Stimulated activated CD8-positive, alpha-beta memory T cell treated with anti-CD3 and anti-CD28 coated beads, Interleukin-4, amount 100 ng/mL, for 4 hours (primary cell): ENCODE data around the gene ATP5PO.

Experiments
- DNase-seq, 2 donors: peaks; one replicate each; pipeline ENCODE4 v3.0.0-alpha.2; 2020; ENCODE audit warnings: low read depth in 2 of 2, low spot score in 1 of 2

Gene ATP5PO

GRCh38 chr21:33901412-33902288 lies 14.0 kb downstream of the ATP5PO start:
- no peak for DNase-seq

DNA sequence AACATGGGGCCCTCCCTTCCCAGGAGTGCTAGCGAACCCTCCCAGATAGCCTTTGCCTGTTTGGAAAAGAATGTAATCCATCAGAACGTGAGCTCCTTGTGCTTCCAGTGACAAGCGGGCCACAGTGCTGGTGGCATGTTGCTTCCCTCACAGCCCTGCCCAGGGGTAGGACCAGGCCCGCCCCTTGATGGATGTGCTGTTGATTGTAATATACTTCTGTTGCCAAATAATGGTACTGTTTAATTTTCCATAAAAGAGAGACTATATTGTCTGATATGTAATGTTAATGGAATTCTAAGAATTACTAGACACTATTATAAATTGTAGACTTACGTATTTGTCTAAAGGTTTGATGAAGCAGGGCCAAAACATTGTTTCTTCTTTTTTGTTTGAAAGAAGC lies 16.4 kb downstream of the ATP5PO start:
- DNase-seq, result no peak

DNA sequence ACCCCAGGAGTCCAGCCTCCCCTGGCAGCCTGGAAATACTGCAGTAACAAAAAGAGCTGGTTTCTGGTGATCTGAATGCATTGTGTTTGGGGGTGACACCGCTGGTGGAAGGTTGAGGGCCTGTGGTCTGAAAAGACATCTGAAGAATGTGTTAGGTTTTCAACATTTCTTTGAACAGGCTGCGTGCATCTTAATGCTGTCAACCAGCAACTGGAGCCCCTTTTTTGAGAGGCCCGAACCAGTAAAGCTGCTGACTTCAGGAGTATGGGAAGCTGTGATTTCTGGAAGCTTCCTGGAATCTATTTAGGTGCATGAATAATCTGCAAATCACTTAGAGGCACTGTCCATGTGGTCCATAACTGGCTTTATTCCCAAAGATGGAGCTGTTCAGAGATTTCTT lies 17.0 kb downstream of the ATP5PO start:
- no peak for DNase-seq

GRCh38 chr21:33897739-33898138 lies 17.9 kb downstream of the ATP5PO start:
- DNase-seq, result no peak

DNA sequence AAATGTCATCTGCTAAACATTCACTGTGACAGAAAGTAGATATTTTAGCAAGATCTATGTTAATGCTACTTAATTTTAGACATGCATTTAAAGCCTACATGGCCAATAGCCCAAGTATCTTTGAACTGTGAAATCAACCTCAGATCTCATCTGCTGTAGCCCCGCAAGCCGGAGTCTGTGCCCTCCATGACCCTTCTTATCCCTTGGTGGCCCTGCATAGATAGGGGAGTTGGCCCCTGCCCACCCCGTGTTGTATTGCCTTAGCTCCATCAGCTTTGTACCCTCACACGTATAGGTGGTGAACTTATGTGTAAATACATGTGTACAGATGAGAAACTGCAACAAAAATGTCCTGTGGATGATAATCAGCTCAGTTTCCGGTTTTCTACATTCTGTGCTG lies 18.5 kb downstream of the ATP5PO start:
- DNase-seq, result no peak

DNA sequence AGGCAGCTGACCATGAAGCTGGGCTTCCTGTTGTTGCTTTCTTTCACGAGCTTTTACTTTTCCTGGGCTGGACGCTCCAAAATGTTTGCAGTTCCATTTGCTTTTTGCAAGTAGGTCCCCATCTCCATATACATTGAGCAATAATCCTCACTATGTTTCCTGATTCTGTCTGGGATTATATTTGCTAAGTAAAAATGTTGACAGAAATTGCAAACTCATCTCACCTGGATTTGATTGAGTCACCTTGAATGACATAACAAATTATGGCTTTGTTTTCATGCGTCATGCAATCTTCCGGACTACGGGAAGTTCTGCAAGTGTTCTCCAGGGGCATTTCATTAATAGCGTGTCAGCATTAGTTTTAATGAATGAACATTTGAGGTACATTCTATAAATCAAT lies 18.9 kb downstream of the ATP5PO start:
- DNase-seq, result no peak

- no peak for DNase-seq
Observed at GRCh38 chr21:33895356-33895755, 20.2 kb downstream of the ATP5PO start.

DNA sequence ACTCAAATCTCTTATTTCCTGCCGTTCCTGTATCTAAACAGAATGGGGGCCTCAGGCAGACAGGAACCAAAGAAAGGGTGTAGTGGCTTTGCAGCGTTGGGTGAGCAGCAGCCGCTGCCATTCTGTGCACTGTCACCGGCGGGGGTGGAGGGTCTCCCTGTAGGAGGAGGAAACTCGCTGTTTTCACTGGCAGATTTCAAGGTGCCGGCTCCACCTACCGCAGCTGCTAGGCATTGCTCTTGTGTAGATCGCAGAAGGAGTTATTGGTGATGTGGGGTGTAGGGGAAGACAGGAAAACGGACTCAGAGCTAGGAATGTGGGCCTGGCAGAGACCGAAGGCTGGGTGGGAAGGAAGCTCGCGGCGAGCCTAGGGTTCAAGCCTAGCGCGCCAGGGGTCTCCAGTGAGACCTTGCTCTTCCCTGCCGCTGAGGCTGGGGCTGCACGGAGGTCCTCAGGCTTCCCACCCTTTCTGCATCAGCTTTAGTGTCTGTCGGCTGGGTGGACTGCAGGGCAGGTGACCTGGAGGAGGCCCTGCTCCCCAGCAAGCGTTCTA lies 20.8 kb downstream of the ATP5PO start:
- DNase-seq, result peak; percentile 36 to 56

- no peak for DNase-seq
Observed at GRCh38 chr21:33893917-33894316, 21.7 kb downstream of the ATP5PO start.

DNA sequence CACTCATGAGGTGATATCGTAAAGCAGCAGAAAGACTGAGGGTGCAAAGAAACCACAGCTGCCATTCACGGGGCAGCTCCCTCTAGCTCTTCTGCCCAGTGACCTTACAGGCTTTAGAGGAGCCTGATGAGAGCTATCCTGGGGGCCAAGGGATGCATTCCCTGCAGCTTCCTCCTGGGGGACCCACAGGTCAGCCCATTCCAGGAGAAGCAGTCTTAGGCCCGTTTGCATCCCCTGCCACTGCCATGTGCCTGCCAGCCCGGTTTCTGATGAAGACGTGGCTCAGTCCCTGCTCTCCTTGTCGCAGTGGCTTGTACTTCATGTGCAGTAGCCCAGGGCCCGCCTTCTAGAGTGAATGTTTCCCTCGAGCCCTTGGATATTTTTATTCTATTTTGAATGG lies 22.8 kb downstream of the ATP5PO start:
- no peak for DNase-seq

DNA sequence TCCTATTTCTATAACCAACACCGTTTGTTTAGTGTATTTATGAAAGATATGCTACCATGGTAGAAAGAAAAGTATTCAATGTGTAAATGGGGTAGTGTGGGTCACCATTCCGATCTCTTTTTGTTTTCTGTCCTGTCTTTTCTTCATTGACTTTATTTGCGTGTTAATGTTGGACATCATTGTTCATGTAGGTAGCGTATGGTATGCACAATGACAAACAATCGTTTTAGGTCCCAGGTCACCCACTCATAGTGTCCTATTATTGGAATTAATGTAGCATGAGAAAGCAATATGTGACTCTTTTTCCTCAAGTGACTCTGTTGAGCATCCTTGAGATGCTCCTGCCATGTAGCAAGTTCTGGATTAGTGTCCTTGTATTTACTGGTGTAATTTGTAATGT lies 25.4 kb downstream of the ATP5PO start:
- no peak for DNase-seq

DNA sequence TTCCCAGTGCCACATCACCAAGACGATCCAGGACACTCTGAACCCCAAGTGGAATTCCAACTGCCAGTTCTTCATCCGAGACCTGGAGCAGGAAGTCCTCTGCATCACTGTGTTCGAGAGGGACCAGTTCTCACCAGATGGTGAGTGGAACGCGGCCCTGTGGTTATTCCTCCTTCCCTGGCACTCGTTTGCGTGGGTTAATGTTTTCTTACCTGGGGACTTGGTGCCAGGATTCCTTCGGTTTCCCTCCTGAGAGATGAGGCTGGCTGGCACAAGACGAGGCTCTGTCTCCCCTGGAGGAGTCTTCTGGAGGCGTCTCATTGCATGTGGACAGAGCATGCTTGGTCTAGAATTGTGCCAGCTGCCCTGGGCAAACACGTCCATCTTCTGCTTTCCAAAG lies 29.3 kb downstream of the ATP5PO start:
- no peak for DNase-seq

DNA sequence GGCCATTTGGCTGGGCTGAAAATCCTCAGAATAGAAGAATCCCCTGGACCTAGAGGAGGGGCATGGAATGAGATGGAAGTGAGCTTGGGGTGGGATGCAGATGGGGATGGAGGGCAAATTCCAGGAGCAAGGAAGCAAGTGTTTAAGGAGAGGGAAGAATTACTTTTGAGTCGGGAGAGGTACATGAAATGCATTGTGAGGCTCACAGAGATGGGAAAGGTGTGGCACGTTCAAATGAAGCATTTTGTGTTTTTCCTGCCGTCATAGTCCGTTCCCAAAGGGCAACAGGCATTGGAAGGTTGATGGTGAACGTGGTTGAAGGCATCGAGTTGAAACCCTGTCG lies 30.5 kb downstream of the ATP5PO start:
- no peak for DNase-seq

GRCh38 chr21:33884376-33885171 lies 31.0 kb downstream of the ATP5PO start:
- DNase-seq, result no peak

GRCh38 chr21:33883118-33883517 lies 32.5 kb downstream of the ATP5PO start:
- no peak for DNase-seq

GRCh38 chr21:33881689-33882440 lies 33.7 kb downstream of the ATP5PO start:
- no peak for DNase-seq

- DNase-seq, result no peak
Observed at GRCh38 chr21:33880626-33881025, 35.0 kb downstream of the ATP5PO start.

GRCh38 chr21:33878824-33879223 lies 36.8 kb downstream of the ATP5PO start:
- DNase-seq, result no peak

GRCh38 chr21:33875026-33875695 lies 40.4 kb downstream of the ATP5PO start:
- DNase-seq, result no peak

DNA sequence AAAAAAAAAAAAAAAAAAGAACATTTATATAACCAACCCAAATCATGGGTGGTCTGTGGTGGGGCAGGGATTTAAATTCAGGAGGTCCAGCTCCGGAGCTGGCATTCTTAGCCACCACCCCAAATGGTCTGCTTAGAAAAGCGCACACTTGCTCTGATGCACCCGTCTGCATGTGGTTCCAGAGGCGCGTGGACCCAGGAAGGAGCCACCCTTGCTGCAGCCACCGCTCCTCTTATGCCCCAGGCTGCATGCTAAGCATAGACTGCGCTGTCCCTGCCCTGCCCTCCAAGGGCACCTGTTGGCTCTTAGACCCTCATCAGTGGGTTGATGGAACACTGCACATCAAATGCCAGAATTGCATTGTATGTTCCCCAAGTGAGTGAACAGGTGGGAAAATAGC lies 41.4 kb downstream of the ATP5PO start:
- no peak for DNase-seq
